COLO829 (cell line): ENCODE measurements around the gene CPE.

Source experiments
- DNase-seq: peaks from one replicate; pipeline ENCODE4 v3.0.0; 2012; ENCODE audit warnings: low spot score

CPE gene

GRCh38 chr4:165364452-165365080 is 14.2 kb upstream of the CPE start:
- no peak for DNase-seq

GRCh38 chr4:165367040-165367439 is 11.8 kb upstream of the CPE start:
- no peak for DNase-seq

GRCh38 chr4:165368114-165368513 is 10.7 kb upstream of the CPE start:
- DNase-seq = no peak

- DNase-seq = no peak
Measured at GRCh38 chr4:165368567-165368966, 10.2 kb upstream of the CPE start.

GRCh38 chr4:165369522-165369921 is 9.3 kb upstream of the CPE start:
- no peak for DNase-seq

- no peak for DNase-seq
Measured at GRCh38 chr4:165370530-165370929, 8.3 kb upstream of the CPE start.

GRCh38 chr4:165375465-165375864 is 3.3 kb upstream of the CPE start:
- no peak for DNase-seq

GRCh38 chr4:165378398-165378744 is 437 bp upstream of the CPE start:
- DNase-seq = no peak

- DNase-seq = no peak
Measured at GRCh38 chr4:165379678-165380064, 863 bp downstream of the CPE start.

- no peak for DNase-seq
Measured at GRCh38 chr4:165380805-165381204, 2.0 kb downstream of the CPE start.

- no peak for DNase-seq
Measured at GRCh38 chr4:165381821-165382373, 3.1 kb downstream of the CPE start.

GRCh38 chr4:165382640-165383039 is 3.8 kb downstream of the CPE start:
- DNase-seq = no peak

GRCh38 chr4:165383591-165384073 is 4.8 kb downstream of the CPE start:
- no peak for DNase-seq

GRCh38 chr4:165384186-165384585 is 5.4 kb downstream of the CPE start:
- no peak for DNase-seq

- no peak for DNase-seq
Measured at GRCh38 chr4:165384598-165384997, 5.8 kb downstream of the CPE start.

GRCh38 chr4:165385126-165385525 is 6.3 kb downstream of the CPE start:
- DNase-seq = no peak

GRCh38 chr4:165386328-165386727 is 7.5 kb downstream of the CPE start:
- DNase-seq = no peak

- no peak for DNase-seq
Measured at GRCh38 chr4:165388756-165389155, 9.9 kb downstream of the CPE start.

GRCh38 chr4:165393051-165393450 is 14.2 kb downstream of the CPE start:
- DNase-seq = no peak

GRCh38 chr4:165393704-165394103 is 14.9 kb downstream of the CPE start:
- DNase-seq = no peak

GRCh38 chr4:165394275-165394674 is 15.5 kb downstream of the CPE start:
- DNase-seq = no peak

- peak; percentile 35 for DNase-seq
Measured at GRCh38 chr4:165398570-165398969, 19.8 kb downstream of the CPE start.

GRCh38 chr4:165402375-165402774 is 23.6 kb downstream of the CPE start:
- DNase-seq = no peak

GRCh38 chr4:165403048-165403447 is 24.2 kb downstream of the CPE start:
- DNase-seq = no peak
